GM23338 (cell line): ENCODE data around the gene BRAF.

ENCODE experiments used
- EZH2 ChIP-seq: fragments of 200-600 bp; sonication (generic); IDR thresholded peaks from one replicate; pipeline ENCODE4 v1.8.0; 2017; ENCODE audit warnings: antibody characterized with exemption, mild to moderate bottlenecking, low read depth; ENCODE audit not compliant: unreplicated experiment
- JUNB ChIP-seq: IDR thresholded peaks from one replicate; pipeline ENCODE4 v1.6.1; 2016; ENCODE audit warnings: antibody characterized with exemption; ENCODE audit not compliant: unreplicated experiment
- POLR2AphosphoS5 ChIP-seq: IDR thresholded peaks from 2 replicates; pipeline ENCODE4 v1.6.1; 2016; ENCODE audit warnings: antibody characterized with exemption, low read depth
- TF ChIP-seq, protein P1 (sequence below), 2 experiments: fragments of 200-600 bp in 1 of 2; sonication (generic) in 1 of 2; conservative IDR thresholded peaks; 2 replicates each; pipeline versions ENCODE4 v1.5.1 to v1.6.1; 2016 to 2017; ENCODE audit warnings: antibody characterized with exemption in 2 of 2, low read depth in 2 of 2, mild to moderate bottlenecking in 2 of 2, moderate library complexity in 1 of 2
- TF ChIP-seq, protein P2 (sequence below): IDR thresholded peaks from one replicate; pipeline ENCODE4 v1.6.1; 2018; ENCODE audit warnings: antibody characterized with exemption; ENCODE audit not compliant: unreplicated experiment

DNA sequence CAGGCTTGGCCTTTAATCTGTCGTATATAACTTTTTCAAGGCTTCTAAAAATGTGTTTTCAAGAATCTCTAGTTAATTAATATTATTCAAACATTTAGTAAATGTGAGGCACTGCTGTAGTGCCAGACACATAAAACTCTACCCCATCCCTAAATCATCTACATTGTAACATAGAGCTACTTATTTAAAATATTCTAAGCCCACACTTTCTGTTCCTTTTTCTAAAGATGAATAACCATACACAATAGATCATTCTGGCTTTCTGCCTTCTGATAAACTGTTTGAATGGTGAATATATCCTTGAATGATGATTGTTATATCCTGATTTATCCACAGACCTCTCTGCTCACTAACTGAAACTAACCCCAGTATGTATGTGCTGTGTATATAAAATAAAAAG lies 41.4 kb downstream of the BRAF start:
- TF ChIP-seq, protein P1, sequence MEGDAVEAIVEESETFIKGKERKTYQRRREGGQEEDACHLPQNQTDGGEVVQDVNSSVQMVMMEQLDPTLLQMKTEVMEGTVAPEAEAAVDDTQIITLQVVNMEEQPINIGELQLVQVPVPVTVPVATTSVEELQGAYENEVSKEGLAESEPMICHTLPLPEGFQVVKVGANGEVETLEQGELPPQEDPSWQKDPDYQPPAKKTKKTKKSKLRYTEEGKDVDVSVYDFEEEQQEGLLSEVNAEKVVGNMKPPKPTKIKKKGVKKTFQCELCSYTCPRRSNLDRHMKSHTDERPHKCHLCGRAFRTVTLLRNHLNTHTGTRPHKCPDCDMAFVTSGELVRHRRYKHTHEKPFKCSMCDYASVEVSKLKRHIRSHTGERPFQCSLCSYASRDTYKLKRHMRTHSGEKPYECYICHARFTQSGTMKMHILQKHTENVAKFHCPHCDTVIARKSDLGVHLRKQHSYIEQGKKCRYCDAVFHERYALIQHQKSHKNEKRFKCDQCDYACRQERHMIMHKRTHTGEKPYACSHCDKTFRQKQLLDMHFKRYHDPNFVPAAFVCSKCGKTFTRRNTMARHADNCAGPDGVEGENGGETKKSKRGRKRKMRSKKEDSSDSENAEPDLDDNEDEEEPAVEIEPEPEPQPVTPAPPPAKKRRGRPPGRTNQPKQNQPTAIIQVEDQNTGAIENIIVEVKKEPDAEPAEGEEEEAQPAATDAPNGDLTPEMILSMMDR (conservative IDR thresholded peaks at IDR 0.05; ENCODE audit: low read depth in 2 of 2), result no peak
- TF ChIP-seq EZH2 (no peak), JUNB (no peak), POLR2AphosphoS5 (no peak)
- TF ChIP-seq, protein P2, sequence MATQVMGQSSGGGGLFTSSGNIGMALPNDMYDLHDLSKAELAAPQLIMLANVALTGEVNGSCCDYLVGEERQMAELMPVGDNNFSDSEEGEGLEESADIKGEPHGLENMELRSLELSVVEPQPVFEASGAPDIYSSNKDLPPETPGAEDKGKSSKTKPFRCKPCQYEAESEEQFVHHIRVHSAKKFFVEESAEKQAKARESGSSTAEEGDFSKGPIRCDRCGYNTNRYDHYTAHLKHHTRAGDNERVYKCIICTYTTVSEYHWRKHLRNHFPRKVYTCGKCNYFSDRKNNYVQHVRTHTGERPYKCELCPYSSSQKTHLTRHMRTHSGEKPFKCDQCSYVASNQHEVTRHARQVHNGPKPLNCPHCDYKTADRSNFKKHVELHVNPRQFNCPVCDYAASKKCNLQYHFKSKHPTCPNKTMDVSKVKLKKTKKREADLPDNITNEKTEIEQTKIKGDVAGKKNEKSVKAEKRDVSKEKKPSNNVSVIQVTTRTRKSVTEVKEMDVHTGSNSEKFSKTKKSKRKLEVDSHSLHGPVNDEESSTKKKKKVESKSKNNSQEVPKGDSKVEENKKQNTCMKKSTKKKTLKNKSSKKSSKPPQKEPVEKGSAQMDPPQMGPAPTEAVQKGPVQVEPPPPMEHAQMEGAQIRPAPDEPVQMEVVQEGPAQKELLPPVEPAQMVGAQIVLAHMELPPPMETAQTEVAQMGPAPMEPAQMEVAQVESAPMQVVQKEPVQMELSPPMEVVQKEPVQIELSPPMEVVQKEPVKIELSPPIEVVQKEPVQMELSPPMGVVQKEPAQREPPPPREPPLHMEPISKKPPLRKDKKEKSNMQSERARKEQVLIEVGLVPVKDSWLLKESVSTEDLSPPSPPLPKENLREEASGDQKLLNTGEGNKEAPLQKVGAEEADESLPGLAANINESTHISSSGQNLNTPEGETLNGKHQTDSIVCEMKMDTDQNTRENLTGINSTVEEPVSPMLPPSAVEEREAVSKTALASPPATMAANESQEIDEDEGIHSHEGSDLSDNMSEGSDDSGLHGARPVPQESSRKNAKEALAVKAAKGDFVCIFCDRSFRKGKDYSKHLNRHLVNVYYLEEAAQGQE, result no peak
